OCI-LY1 (cell line): Measurements from ENCODE around the gene EXD3.

Source experiments
- H2AFZ ChIP-seq: fragments of 200-600 bp; sonication (generic), shearing (Covaris generic); 2 replicates; pipeline ENCODE4 v1.6.0; 2014; ENCODE audit warnings: antibody characterized with exemption, mild to moderate bottlenecking, low read length
- H3F3A ChIP-seq: fragments of 200-600 bp; sonication (generic), shearing (Covaris generic); 2 replicates; pipeline ENCODE4 v1.6.0; 2014; ENCODE audit warnings: mild to moderate bottlenecking, antibody characterized with exemption, low read length, moderate library complexity; ENCODE audit not compliant: insufficient read depth
- H3K27ac ChIP-seq: fragments of 200-600 bp; sonication (generic); 2 replicates; pipeline ENCODE4 v1.5.1; 2014; ENCODE audit warnings: low read length, mixed run types, mild to moderate bottlenecking, low read depth; ENCODE audit not compliant: poor library complexity, severe bottlenecking
- H3K27me3 ChIP-seq: fragments of 200-600 bp; sonication (generic); 2 replicates; pipeline ENCODE4 v1.6.0; 2014; ENCODE audit warnings: antibody characterized with exemption, mild to moderate bottlenecking, low read length, moderate library complexity; ENCODE audit not compliant: insufficient read depth
- H3K36me3 ChIP-seq: fragments of 200-600 bp; sonication (generic); 2 replicates; pipeline ENCODE4 v1.6.1; 2014; ENCODE audit warnings: mild to moderate bottlenecking, antibody characterized with exemption, low read length, moderate library complexity, mixed read lengths; ENCODE audit not compliant: insufficient read depth
- H3K4me1 ChIP-seq: fragments of 200-600 bp; sonication (generic); 2 replicates; pipeline ENCODE4 v1.5.1; 2014; ENCODE audit warnings: mild to moderate bottlenecking, low read length, moderate library complexity; ENCODE audit not compliant: insufficient read depth, severe bottlenecking
- H3K4me2 ChIP-seq: fragments of 200-600 bp; sonication (generic), shearing (Covaris generic); 2 replicates; pipeline ENCODE4 v1.6.1; 2014; ENCODE audit warnings: low read length
- H3K4me3 ChIP-seq: fragments of 200-600 bp; sonication (generic); 2 replicates; pipeline ENCODE4 v1.5.1; 2014; ENCODE audit warnings: low read length, low read depth, mild to moderate bottlenecking, mixed read lengths; ENCODE audit not compliant: poor library complexity, severe bottlenecking
- H3K79me2 ChIP-seq: fragments of 200-600 bp; shearing (Covaris generic); 2 replicates; pipeline ENCODE4 v1.6.1; 2016; ENCODE audit warnings: mixed run types, low read length, mixed read lengths; ENCODE audit not compliant: insufficient read depth
- H3K9ac ChIP-seq: fragments of 200-600 bp; sonication (generic), shearing (Covaris generic); 2 replicates; pipeline ENCODE4 v1.6.1; 2014; ENCODE audit warnings: mild to moderate bottlenecking, low read length, mixed read lengths
- H3K9me2 ChIP-seq: fragments of 200-600 bp; sonication (generic), shearing (Covaris generic); 2 replicates; pipeline ENCODE4 v1.6.1; 2014; ENCODE audit warnings: low read depth, mild to moderate bottlenecking, low read length, mixed read lengths
- H3K9me3 ChIP-seq: fragments of 200-600 bp; shearing (Covaris generic); 2 replicates; pipeline ENCODE4 v1.6.1; 2014; ENCODE audit warnings: low read length, mixed read lengths
- H4K20me1 ChIP-seq: fragments of 200-600 bp; sonication (generic), shearing (Covaris generic); 2 replicates; pipeline ENCODE4 v1.6.0; 2016; ENCODE audit warnings: mild to moderate bottlenecking, low read length; ENCODE audit not compliant: insufficient read depth
- EZH2 ChIP-seq: fragments of 200-600 bp; sonication (generic), shearing (Covaris generic); IDR thresholded peaks from 2 replicates; pipeline ENCODE4 v1.8.0; 2017; ENCODE audit warnings: borderline replicate concordance, mixed run types, mild to moderate bottlenecking, antibody characterized with exemption, low read length, moderate library complexity, mixed read lengths
- TF ChIP-seq, protein P1 (sequence below): fragments of 200-600 bp; sonication (generic), shearing (Covaris generic); IDR thresholded peaks from 2 replicates; pipeline ENCODE4 v1.5.1; 2017; ENCODE audit warnings: mild to moderate bottlenecking, antibody characterized with exemption, low read length, moderate library complexity, mixed read lengths

EXD3 gene

DNA sequence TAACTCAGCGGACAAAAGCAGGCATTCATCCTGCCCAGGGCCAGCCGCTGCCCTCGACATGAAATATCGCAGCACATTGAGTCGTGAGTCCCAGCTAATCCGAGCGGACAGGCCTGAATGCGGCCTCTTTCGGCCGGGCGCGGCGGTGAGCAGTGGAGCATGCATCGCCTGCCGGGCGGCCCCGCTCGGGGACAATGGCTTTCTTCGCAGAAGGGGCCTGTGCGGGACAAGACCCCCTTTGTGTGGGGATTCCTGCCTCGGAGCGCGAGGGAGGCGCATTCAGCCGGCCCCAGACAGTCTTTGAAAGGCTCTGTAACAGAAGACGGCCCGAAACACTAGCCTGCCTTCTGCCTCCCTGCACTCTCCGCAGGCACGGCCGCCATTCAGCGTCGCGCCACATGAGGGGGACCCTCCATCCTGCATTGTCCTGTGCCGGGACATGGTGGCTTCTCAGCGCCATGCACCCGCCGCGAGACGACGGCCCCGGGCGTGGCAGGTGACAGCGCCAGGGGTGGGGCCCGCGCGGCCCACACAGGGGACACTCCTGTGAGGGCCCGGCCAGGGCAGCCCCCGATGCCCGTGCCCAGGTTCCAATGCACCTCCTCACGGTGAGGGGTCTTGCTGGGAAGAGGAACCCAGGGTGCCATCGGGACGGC is 52.0 kb downstream of the EXD3 start:
- no peak overlapping the region for H3K9ac ChIP-seq
- TF ChIP-seq EZH2 = no peak
- TF ChIP-seq, protein P1, sequence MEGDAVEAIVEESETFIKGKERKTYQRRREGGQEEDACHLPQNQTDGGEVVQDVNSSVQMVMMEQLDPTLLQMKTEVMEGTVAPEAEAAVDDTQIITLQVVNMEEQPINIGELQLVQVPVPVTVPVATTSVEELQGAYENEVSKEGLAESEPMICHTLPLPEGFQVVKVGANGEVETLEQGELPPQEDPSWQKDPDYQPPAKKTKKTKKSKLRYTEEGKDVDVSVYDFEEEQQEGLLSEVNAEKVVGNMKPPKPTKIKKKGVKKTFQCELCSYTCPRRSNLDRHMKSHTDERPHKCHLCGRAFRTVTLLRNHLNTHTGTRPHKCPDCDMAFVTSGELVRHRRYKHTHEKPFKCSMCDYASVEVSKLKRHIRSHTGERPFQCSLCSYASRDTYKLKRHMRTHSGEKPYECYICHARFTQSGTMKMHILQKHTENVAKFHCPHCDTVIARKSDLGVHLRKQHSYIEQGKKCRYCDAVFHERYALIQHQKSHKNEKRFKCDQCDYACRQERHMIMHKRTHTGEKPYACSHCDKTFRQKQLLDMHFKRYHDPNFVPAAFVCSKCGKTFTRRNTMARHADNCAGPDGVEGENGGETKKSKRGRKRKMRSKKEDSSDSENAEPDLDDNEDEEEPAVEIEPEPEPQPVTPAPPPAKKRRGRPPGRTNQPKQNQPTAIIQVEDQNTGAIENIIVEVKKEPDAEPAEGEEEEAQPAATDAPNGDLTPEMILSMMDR = no peak

GRCh38 chr9:137369911-137370764 is 52.8 kb downstream of the EXD3 start:
- H3K9me2 ChIP-seq = no peaks in the 10 kb centered on the region
- H3F3A ChIP-seq = no peaks in the 10 kb centered on the region
- H3K27me3 ChIP-seq = no peaks in the 10 kb centered on the region; the same call in 1 of the 2 replicates
- no peak for TF ChIP-seq EZH2
- no peak overlapping the region for H3K4me3 ChIP-seq
- no peaks in the 10 kb centered on the region for H3K9me3 ChIP-seq
- no peak overlapping the region for H2AFZ ChIP-seq
- H3K27ac ChIP-seq = no peak overlapping the region
- H4K20me1 ChIP-seq = no peaks in the 10 kb centered on the region
- H3K9ac ChIP-seq = no peak overlapping the region
- H3K36me3 ChIP-seq = no peaks in the 10 kb centered on the region
- H3K4me2 ChIP-seq = no peak overlapping the region
- H3K4me1 ChIP-seq = no peaks in the 10 kb centered on the region
- H3K79me2 ChIP-seq = no peaks in the 10 kb centered on the region

More for the DNA sequence above, 52.0 kb downstream of the EXD3 start:
- Histone ChIP-seq H3K27me3 (no peaks in the 10 kb centered on the region; the same call in 1 of the 2 replicates), H3K27ac (no peak overlapping the region), H3K9me2 (no peaks in the 10 kb centered on the region), H3K79me2 (no peaks in the 10 kb centered on the region), H3K4me2 (no peak overlapping the region), H3K9me3 (no peaks in the 10 kb centered on the region), H3K36me3 (no peaks in the 10 kb centered on the region), H4K20me1 (no peaks in the 10 kb centered on the region), H3K4me1 (no peaks in the 10 kb centered on the region), H3K4me3 (no peak overlapping the region), H3F3A (no peaks in the 10 kb centered on the region), H2AFZ (no peak overlapping the region)

DNA sequence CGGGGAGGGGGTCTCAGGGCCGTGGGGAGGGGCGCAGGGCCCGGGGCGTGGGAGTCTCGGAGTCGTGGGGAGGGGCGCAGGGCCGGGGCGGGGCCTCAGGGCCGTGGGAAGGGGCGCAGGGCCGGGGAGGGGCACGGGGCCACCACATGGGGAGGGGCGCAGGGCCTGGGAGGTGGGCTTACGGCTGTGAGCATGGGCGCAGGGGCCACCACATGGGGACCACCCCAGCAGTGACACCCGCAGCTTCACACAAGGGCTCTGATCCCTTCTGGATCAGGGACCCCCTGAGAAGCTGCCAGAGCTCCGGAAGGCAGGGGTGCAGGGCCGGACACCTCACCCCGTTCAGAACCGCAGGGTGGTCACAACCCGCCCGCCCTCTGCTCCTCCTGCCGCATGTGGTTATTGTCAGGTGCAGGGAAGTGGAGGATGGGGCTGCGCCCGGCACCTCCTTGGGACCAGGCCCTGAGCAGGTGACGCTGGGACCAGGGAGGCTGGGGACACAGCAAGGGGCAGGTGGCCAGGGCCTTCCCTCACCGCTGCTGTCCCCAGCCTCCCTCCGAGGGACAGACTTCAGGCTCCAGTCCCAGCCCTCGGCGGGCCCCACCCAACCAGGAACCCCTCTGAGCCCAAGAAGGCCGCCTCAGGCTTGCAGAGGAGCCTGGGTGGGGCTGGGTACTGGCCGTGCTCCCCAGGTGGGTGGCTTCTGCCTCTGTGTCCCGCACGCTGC is 53.7 kb downstream of the EXD3 start:
- Histone ChIP-seq H3K9me3 (no peaks in the 10 kb centered on the region), H3K4me1 (no peaks in the 10 kb centered on the region), H3K9me2 (no peaks in the 10 kb centered on the region), H3K4me2 (no peak overlapping the region), H3K4me3 (no peak overlapping the region), H3K27me3 (no peaks in the 10 kb centered on the region; the same call in 1 of the 2 replicates), H3K36me3 (no peaks in the 10 kb centered on the region), H2AFZ (no peak overlapping the region), H3K27ac (no peak overlapping the region), H4K20me1 (no peaks in the 10 kb centered on the region), H3F3A (no peaks in the 10 kb centered on the region), H3K79me2 (no peaks in the 10 kb centered on the region), H3K9ac (no peak overlapping the region)
- no peak for TF ChIP-seq EZH2
- TF ChIP-seq, protein P1 = no peak
